Measurements from ENCODE around the gene DLD.

DNA sequence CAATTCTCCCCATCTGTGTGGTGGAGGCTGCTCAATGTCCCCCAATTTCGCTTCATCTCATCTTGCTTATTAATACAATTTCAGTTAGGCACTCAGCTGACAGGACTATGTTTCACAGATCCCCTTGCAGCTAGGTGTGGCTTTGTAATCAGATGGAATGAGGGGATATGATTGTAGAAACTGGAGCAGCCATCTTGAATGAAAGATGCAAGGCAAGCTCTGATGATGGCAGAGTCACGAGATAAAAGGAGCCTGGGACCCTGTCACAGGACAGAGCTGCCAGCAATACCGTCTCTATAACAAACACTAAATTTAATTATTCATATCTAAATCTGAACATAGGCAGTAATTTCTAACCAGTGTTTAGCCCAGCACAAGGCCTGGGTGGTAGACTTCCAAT, 991 bp upstream of the DLD start:
- TF ChIP-seq, protein P1, sequence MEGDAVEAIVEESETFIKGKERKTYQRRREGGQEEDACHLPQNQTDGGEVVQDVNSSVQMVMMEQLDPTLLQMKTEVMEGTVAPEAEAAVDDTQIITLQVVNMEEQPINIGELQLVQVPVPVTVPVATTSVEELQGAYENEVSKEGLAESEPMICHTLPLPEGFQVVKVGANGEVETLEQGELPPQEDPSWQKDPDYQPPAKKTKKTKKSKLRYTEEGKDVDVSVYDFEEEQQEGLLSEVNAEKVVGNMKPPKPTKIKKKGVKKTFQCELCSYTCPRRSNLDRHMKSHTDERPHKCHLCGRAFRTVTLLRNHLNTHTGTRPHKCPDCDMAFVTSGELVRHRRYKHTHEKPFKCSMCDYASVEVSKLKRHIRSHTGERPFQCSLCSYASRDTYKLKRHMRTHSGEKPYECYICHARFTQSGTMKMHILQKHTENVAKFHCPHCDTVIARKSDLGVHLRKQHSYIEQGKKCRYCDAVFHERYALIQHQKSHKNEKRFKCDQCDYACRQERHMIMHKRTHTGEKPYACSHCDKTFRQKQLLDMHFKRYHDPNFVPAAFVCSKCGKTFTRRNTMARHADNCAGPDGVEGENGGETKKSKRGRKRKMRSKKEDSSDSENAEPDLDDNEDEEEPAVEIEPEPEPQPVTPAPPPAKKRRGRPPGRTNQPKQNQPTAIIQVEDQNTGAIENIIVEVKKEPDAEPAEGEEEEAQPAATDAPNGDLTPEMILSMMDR (optimal IDR thresholded peaks at IDR 0.05 in 1 of 3, IDR thresholded peaks at IDR 0.05 in 1 of 3, conservative IDR thresholded peaks at IDR 0.05 in 1 of 3; ENCODE audit: extremely low read depth in 1 of 3, insufficient read depth in 2 of 3, low read length in 3 of 3): no peak
- no peak for TF ChIP-seq EZH2 (IDR thresholded peaks at IDR 0.05; ENCODE audit: low read length)
